CD1c-positive myeloid dendritic cell (primary cell): ENCODE measurements around the gene OSBPL5.

Experiments used
- DNase-seq: peaks from one replicate; pipeline ENCODE4 v3.0.0-alpha.2; 2016; ENCODE audit errors: extremely low spot score

The OSBPL5 gene, protein sequence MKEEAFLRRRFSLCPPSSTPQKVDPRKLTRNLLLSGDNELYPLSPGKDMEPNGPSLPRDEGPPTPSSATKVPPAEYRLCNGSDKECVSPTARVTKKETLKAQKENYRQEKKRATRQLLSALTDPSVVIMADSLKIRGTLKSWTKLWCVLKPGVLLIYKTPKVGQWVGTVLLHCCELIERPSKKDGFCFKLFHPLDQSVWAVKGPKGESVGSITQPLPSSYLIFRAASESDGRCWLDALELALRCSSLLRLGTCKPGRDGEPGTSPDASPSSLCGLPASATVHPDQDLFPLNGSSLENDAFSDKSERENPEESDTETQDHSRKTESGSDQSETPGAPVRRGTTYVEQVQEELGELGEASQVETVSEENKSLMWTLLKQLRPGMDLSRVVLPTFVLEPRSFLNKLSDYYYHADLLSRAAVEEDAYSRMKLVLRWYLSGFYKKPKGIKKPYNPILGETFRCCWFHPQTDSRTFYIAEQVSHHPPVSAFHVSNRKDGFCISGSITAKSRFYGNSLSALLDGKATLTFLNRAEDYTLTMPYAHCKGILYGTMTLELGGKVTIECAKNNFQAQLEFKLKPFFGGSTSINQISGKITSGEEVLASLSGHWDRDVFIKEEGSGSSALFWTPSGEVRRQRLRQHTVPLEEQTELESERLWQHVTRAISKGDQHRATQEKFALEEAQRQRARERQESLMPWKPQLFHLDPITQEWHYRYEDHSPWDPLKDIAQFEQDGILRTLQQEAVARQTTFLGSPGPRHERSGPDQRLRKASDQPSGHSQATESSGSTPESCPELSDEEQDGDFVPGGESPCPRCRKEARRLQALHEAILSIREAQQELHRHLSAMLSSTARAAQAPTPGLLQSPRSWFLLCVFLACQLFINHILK

DNA sequence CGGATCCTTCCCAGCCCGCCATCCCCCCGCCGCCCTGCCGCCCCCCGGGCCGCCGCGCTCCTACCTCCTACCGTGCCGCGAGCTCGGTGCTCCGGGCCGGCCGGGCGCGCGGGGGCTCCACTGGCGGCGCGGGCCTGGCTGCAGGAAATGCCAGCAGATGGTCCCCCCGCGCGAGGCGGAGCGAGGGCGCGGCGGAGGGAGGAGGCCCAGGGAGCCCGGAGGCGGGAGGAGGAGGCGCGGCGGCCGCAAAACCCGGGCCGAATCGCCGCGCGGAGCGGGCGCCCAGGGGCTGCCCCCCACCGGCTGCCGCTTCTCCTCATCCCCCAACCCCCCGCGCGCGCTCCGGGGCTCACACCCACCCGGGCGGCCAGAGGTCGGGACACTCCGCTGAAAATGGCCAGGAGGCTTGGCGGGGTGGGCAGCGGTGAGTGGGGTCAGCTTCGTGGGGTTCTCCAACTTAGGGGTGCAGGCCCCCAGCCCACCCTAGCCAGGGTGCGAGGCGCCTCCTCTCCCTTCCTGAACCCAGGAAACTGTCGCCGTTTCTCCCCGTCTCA is at the start of gene OSBPL5:
TSS of gene OSBPL5 (minus strand) at position 159 of the 554 bp plus-strand sequence. CDS start 36,162 bp downstream, outside the sequence.
- peak; percentile 73 for DNase-seq

DNA sequence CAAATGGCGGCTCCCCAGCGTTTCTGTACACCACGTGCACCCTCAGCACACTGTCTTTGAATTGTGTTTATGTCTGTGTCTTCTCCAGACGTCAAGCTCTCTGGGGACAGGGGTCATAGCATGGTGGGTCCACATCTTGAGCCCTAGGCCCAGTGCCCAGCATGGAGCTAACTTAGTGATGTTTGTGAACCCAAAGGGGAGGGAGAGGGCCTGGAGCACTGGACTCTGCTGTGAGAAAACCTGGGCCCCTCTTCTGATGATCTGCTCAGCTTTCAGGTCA is 49.2 kb upstream of the OSBPL5 start:
- DNase-seq: no peak

DNA sequence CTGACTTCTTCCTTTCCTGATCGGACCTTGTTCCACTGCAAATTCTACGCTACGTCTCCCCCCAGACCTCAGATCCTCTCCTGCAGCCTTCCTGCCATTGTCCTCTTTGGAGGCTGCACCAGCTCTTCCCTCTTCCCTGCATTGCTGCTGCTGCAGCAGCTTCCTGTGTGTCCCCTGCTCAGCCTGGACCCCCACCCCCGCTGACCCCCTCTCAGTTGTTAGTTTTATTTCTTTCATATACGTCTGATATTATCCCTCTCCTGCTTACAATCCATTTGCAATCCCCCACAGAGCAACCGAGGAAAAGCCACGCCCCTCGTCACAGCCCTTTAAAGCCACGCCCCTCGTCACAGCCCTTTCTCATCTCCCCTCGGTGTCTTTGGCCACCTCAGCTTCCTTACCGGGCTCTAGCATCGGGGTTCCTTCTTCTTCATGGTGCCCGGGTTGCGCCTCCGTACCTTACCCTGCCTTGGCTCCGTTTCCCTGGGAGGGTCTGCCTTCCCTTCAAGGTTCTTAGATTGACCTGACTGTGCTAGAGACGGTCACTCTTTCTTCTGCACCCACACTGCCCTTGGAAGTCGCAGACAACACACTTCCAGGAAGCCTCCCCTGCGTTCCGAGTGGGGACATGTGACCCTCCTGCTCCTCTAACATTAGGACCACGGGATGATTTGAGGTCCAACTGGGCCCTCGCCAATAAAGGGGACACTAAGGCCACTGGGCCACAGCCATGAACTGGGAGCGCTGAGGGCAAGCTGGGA is 48.7 kb upstream of the OSBPL5 start:
- DNase-seq: no peak

DNA sequence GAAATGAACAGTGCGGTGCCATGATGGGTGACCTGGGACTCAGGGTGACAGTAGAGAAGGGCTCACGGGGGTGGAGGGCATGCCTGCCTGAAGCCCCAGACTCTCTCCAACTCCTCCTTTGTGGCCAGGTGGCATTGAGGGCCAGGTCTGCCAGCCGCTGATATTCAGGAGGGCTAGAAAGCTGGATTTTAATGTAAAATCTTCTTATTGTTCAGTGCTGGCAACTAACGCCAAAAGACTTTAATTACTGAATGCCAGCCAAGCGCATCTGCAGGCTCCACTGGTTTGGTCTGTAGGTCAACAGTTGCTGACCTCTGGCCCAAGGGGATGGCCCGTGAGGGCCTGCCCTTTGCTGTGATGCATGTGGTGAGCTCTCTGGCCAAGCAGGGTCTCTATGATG is 43.2 kb upstream of the OSBPL5 start:
- no peak for DNase-seq

DNA sequence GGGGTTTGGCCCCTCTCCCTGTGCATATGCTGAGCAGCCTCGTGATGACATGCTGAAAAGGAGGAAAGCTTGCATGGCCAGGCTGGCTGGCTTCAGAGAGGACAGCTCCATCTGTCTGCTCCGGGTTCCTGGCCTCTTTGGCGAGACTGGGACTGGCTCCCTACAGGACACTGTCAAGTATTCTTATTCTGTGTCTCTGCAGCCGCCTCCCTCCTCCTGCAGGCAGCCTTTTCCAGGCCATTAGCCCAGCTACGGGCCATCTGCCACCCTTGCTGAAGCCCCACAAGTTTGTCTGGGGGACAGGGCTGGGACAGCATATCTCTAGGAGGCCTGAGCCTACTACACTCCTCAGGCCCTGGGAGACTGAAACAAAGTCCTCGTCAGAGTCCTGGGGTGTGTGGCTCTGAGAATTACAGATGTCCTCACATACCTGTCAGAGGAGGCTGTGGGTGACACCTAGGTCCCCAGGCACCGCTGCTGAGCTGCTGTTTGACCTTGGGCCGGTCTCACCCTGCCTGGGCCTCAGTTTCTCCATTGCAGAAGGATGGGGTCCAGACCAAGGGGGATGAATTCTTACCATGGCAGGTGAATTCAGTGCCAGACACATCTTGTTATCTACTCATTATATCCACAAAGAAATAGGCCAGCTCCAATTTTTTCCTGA is 42.5 kb upstream of the OSBPL5 start:
- no peak for DNase-seq

DNA sequence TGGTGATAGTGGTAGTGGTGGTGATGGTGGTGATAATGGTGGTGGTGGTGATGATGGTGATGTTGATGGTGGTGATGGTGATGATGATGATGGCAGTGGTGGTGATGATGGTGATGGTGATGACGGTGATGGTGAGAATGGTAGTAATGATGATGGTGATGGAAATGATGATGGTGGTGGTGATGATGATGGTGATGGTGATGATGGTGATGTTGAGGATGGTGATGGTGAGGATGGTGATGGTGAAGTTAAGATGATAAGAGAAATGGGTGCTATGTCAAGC is 41.8 kb upstream of the OSBPL5 start:
- no peak for DNase-seq

DNA sequence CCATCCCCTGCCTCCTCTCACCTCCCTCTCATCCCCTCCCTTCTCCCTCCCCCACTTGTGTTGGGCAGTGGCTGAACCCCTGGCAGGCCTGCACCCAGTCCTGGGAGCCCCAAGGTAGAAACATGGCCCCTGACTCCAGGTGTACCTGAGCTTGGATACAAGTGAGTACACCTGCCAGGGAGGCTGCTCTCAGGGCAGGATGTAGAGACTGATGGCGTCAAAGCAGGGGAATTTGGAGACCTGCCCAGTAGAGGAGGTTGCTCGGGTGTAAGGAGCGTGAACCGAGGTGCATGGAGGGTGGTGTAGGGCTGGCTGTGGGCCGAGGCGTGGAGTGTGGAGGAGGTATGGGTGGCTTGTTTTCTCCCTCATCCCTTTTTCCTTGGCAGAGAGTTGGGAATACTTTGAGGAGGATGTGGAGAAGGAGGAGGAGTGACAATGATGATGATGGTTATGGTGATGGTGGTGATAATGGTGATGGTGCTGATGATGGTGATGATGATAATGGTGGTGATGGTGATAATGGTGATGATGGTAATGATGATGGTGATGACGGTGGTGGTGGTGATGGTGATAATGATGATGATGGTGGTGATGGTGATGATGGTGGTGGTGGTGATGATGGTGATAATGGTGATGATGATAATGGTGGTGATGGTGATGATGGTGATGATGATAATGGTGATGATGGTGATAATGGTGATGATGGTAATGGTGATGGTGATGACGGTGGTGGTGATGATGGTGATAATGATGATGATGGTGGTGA is 41.2 kb upstream of the OSBPL5 start:
- DNase-seq: no peak

DNA sequence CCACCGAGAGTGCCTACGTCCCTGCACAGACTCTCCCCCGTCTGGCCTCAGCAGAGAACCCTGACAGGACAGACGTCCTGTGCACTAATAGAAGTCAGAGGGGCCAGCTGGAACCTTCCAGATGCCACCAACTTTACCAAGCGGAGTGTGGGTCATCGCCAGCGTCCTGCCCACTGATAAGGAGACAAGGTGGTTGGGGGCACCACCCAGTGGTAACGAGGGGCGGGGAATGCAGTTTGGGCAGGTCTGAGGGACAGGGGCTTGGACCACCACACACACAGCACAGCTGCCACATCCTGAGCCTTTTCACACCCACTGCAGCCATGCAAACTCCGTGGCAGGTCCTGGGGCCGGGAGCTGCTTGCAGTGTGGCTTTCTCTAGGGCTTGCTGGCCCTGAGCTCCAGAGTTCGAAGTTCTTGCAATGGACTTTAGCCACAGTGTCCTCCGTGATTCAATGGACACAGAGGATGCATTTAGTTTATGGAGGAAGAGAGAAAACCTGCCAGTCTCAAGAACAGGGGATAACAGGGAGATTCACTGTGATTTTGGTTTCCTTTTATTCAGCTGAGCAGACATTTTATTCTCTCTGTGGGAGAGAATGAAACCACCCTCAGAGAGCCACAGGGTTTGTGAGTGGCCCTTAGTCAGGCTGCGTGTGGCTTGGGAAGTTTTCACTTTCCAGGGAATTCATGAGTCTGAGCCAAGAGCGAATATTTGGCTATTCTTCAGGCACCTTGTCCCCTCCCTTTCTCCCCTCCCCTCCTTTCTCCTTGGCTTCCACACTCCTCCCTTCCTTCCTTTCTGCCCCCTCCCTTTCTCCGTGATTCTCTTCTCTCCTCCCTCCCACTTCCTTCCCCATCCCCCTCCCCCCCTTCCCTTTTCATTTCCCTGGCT is 40.4 kb upstream of the OSBPL5 start:
- DNase-seq: no peak

DNA sequence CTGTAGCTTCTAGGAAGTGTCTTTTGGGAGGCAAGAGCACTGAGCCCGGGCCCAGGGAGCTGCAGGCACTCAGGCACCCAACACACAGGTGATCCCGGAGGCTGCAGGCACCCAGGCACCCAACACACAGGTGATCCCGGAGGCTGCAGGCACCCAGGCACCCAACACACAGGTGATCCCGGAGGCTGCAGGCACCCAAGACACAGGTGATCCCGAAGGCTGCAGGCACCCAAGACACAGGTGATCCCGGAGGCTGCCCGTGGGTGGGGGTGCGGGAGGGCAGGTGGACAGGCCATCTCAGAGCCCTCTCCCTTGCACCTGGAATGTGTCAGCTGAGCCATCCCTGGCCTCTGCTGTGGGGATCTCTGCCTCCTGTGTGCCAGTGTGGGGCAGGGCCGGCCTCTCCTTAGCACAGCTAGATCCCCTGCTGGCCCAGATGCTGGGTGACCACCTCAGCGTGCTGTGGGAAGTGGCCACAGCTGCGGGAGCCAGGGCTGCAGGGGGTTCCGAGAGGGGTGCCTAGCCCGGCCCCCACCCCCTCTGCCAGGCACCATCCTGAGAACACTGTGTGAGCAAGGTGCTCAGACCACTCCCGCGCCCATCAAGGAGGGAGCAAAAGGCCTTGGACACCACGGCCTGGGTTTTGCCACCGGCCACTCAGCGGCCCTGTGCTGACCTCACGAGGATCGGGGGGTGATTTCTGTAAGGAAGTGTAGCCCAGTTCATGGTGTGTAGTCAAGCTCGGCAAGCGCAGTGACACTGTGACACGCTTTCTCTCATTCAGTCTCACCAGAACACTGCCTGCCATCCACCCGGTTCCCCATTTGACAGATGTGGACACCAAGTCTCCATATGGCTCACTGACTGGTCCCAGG is 39.3 kb upstream of the OSBPL5 start:
- no peak for DNase-seq

DNA sequence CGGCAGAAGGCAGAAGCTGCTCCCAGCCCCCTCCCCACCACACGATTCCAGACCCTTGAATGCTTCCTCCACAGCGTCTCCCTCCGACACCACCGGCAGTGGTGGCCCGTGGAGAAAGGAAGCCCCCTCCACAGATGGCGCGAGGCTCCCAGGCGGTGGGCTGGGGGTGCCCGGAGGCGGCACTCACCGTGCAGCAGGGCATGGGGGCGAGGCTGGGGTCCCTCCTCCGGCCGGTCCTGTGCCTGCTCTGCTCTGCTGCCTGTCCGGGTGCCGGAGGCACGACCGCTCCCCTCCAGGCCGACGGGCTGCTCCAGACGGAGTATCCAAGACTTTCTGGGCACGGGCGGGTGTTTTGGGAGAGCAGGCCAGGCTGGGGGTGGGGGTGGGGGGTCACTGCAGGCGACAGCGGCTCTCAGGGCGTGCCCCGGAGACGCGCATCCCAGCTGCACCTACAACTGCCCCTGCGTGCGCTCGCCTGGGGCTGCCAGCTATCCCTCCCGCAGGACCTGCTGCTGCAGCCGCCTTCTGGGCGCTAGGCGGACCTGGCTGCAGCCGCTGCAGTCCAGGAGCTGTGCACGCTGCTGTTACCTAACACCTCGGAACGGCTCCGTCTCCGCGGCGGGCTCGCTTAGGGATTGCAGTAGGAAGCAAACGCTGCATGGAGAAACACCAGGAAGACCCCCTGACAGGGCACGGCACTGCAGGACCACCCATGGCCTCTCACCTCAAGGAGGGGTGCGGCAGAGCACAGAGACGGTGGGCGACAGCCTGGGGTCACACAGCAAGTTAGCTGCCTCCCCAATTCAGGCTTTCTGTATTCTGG is 38.3 kb upstream of the OSBPL5 start:
- no peak for DNase-seq

DNA sequence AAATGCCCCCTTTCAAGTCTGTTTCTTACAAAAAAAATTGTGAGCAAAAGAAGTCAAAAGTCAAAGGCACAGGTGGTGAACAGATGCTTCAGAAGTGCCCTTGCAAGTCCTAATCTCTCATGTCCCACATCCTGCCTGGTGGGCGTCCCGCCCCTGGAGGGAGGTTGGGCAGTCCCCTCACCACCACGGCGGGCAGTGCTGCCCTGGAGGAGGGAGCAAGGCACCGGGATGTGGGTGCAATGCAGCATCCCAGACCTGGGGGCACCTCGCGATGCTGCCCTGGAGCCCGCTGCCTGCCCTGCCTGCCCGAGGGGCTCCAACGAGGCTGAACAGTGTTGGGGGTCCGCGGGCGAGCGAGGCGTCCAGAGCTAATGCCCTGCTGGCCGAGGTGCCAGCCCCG is 37.6 kb upstream of the OSBPL5 start:
- DNase-seq: no peak

DNA sequence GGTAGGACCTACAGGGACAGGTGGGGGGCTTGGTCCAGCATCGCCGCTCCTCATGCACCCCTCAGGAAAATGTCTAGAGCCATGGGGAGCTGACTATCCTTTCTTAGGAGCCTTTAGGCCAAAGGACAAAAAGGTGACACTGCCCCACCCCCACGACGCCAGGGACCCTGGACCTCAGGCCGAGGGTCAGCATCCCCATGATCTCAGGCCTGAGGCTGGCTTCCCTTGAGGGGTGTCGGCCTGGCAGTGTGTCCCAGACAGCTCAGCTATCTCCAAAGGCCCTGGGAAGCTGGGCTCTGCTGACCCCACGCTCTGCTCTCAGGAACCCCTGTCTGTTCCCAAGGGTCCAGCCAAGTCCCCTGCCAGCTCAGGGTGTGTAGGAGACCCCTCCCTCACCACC is 37.2 kb upstream of the OSBPL5 start:
- DNase-seq: no peak

DNA sequence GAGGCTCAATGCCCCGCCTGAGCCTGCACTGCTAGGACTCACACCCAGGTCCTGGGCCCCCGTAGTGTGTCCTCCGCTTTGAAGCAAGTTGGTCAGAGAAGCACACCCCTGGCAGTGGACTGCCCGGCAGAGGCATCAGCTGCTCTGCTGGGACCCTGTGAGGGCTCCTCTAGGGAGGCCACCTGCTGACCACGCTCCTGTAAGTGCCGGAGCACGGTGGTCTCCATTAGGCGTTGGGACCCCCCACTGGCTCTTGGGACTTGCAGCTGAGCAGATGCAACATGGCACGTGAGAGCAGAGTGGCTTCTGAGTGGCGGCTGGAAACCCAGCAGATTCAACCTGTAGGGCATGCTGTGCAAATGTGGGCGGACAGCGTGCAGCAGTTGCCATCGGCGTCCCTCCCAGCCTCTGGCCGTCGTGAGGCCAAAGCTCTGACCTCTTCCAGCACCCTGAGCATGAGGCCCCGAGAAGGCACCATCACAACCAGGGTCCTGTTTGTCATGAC is 36.6 kb upstream of the OSBPL5 start:
- no peak for DNase-seq

DNA sequence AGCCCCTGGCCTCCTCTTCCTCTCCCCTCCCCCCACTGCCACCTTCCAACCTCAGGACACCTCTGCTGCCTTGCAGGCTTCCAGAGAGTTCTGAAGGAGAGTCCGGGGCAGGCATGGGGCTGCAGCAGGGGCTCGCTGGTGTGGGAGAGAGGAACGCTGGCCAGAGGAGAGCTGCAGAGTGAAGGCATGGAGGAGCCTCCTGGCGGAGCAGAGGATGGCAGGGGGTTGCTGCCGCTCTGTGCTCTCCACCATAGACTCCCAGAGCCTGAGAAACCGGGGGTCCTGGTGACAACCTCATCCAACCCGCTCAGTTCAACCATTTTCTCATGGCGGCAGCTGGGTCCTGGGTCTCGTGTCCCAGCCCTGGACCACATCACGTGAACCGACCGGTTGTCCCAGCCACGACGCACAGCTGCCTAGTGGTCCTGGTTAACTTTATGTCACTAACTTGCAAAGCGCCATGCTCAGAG is 36.0 kb upstream of the OSBPL5 start:
- no peak for DNase-seq

DNA sequence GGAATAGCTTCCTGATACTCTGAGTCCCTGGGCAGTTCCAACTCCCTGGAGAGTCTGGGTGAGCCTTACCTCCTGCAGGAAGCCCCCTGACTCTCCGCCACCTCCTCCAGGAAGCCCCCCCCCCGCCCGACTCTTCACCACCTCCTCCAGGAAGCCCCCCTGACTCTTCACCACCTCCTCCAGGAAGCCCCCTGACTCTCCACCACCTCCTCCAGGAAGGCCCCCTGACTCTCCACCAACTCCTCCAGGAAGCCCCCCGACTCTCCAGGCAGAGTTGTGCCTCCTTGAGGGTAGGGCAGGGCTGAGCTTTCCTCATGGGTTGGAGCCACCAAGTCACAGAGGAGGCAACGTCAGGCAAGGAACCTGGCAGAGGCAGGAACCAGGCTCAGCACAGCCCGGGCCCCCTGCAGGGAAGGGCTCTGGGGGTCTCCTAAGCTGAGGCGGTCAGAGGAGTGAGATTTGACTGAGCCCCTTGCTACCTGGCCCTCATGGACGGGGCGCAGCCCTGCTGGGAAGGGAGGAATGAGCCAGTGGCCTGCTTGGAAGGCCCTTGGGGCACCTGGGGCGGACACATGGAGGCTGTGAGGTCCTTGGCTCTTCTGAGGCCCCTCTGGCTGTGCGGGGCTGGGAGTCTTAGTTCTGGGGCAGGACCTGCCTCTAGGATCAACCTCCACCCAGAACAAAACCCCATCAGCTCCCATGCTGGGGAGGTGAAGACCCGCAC is 35.4 kb upstream of the OSBPL5 start:
- DNase-seq: no peak

DNA sequence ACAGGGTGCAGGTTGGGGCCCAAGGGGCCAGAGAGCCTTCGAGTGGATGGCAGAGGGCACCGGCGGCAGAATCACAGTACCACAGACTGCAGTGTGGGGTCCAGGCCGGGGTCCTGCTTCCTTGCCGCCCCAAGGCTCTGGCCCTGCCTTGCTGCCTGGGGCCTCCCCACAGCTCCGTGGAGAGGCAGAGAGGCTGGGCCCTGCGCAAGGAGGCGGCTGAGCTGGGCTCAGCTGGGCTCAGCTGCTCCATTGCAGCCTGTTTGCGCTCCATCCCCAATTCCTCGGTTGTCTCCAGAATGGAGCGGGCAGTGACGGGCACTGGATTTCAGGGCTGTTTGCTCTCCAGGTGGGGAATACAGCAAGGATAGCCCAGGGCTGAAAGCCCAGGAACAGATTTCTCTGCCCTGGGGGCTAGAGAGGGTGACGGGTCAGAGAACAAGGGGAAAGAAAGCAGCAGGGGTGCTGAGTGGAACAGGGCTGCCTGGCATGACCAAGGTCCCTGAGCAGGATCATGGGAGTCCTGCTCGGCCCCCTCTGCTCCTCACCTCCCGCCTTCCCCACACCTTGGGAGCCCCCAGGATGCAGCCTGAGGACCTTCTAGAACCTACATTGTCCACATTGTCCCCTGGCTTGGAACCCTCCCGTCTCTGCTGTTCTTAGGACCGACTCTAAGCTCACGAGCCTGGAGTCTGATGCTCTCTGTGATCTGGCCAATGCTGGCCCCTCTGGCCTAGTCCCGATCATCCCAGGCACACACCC is 34.6 kb upstream of the OSBPL5 start:
- no peak for DNase-seq
